Measurements from ENCODE around the gene AP1G2. TPM values are rescaled to one million over a fixed set of nuclear protein-coding genes. Genes with fewer than 3 reads are reported as not detected.

Gene AP1G2
- total RNA-seq, 1 experiment from 2014 or later: 155 TPM

GRCh38 chr14:23521785-23522640, 45.6 kb downstream of the AP1G2 start:
- H3K36me3 ChIP-seq (ENCODE audit: control insufficient read depth in 1 of 2, insufficient read depth in 2 of 2, low read length in 2 of 2): no peaks in the 10 kb centered on the region; a peak in 1 of 4 replicates
- no peak overlapping the region for H3K4me3 ChIP-seq (replicated peaks in 1 of 2; ENCODE audit: low read depth in 1 of 2, low read length in 2 of 2)
- TF ChIP-seq TCF7L2 (IDR thresholded peaks at IDR 0.05; ENCODE audit: borderline replicate concordance, extremely low read depth, insufficient read depth, insufficient read length): no peak
- no peak for TF ChIP-seq ZFX (IDR thresholded peaks at IDR 0.05)
- TF ChIP-seq CTCF (IDR thresholded peaks at IDR 0.05 in 2 of 3, conservative IDR thresholded peaks at IDR 0.05 in 1 of 3; ENCODE audit: borderline replicate concordance in 1 of 3, insufficient read depth in 1 of 3, low read depth in 2 of 3, low read length in 2 of 3): no peak
- no peak for TF ChIP-seq YY1 (IDR thresholded peaks at IDR 0.05; ENCODE audit: extremely low read depth, insufficient replicate concordance, low read depth, low read length)
- no peak for TF ChIP-seq JUND (IDR thresholded peaks at IDR 0.05)
- no peak for TF ChIP-seq EZH2 (IDR thresholded peaks at IDR 0.05)
- TF ChIP-seq CEBPB (IDR thresholded peaks at IDR 0.05; ENCODE audit: low read depth): no peak
- TF ChIP-seq FOSL1 (IDR thresholded peaks at IDR 0.05; ENCODE audit: low read depth): no peak
- no peak for TF ChIP-seq REST (IDR thresholded peaks at IDR 0.05; ENCODE audit: low read depth)
- no peak for TF ChIP-seq SIN3A (IDR thresholded peaks at IDR 0.05; ENCODE audit: low read depth)
- TF ChIP-seq RAD21 (IDR thresholded peaks at IDR 0.05; ENCODE audit: low read depth): no peak
- TF ChIP-seq SRF (IDR thresholded peaks at IDR 0.05; ENCODE audit: low read depth): no peak
- TF ChIP-seq EZH2phosphoT487 (IDR thresholded peaks at IDR 0.05; ENCODE audit: borderline replicate concordance): no peak
- TF ChIP-seq ATF3 (IDR thresholded peaks at IDR 0.05): no peak
- no peak for TF ChIP-seq SP1 (IDR thresholded peaks at IDR 0.05; ENCODE audit: low read depth)
- TF ChIP-seq ELF1 (IDR thresholded peaks at IDR 0.05; ENCODE audit: borderline replicate concordance, low read depth): no peak
- TF ChIP-seq POLR2A (IDR thresholded peaks at IDR 0.05; ENCODE audit: borderline replicate concordance, extremely low read depth, insufficient read depth, insufficient read length): no peak
- TF ChIP-seq ZBTB33 (IDR thresholded peaks at IDR 0.05; ENCODE audit: extremely low read depth, insufficient replicate concordance, low read length): no peak
- no peak for TF ChIP-seq MAX (IDR thresholded peaks at IDR 0.05)
- H3K27me3 ChIP-seq (ENCODE audit: insufficient read depth, low read length): no peaks in the 10 kb centered on the region
- no peak overlapping the region for H3K4me2 ChIP-seq (ENCODE audit: low read length)
- no TSS peak for BruUV-seq (replicated peaks)
- no peak overlapping the region for H2AFZ ChIP-seq (ENCODE audit: low read depth, low read length, poor library complexity, severe bottlenecking)
- no peak for ATAC-seq
- no peak overlapping the region for H3K9ac ChIP-seq (ENCODE audit: low read length)
- CTCF ChIA-PET: no interaction called here
- no peaks in the 10 kb centered on the region for H4K20me1 ChIP-seq (ENCODE audit: insufficient read depth)
- H3K79me2 ChIP-seq (ENCODE audit: insufficient read depth, low read length): no peaks in the 10 kb centered on the region
- no peaks in the 10 kb centered on the region for H3K4me1 ChIP-seq (ENCODE audit: control insufficient read depth in 1 of 2, insufficient read depth in 2 of 2, low read length in 2 of 2)
- DNase-seq (ENCODE audit: low read depth, low spot score): no peak
- H3K9me3 ChIP-seq (ENCODE audit: control insufficient read depth in 1 of 2, insufficient read depth in 1 of 2, low read depth in 1 of 2, low read length in 2 of 2): no peaks in the 10 kb centered on the region
- RAD21 ChIA-PET (ENCODE audit: low non-redundant PET in 1 of 2, low total read pairs in 2 of 2, uncharacterized antibody in 2 of 2, unreplicated experiment in 2 of 2): interaction anchor here in 1 of 2 experiments (0.6 kb wide), 1 partner anchor 467 kb away, joined by 3 read pairs; no protein-coding TSS in a partner anchor
- POLR2A ChIA-PET: no interaction called here
- intact Hi-C loops (cut with micrococcal nuclease): no loop called here
- H3K27ac ChIP-seq (ENCODE audit: low read depth, low read length): no peak overlapping the region
- no peaks in the 10 kb centered on the region for H3K9me2 ChIP-seq (ENCODE audit: insufficient read depth)
